GM23248 (cell line): ENCODE results near the gene SEC31B.

Source experiments
- EZH2 ChIP-seq: fragments of 200-600 bp; sonication (generic); IDR thresholded peaks from 2 replicates; pipeline ENCODE4 v1.6.1; 2018; ENCODE audit warnings: antibody characterized with exemption, mild to moderate bottlenecking; ENCODE audit not compliant: insufficient read depth, poor library complexity, severe bottlenecking
- EZH2phosphoT487 ChIP-seq: fragments of 200-600 bp; sonication (generic); IDR thresholded peaks from 2 replicates; pipeline ENCODE4 v1.6.1; 2018; ENCODE audit warnings: antibody characterized with exemption, moderate library complexity, mild to moderate bottlenecking, low read depth; ENCODE audit not compliant: insufficient read depth

- TF ChIP-seq EZH2, result no peak
- no peak for TF ChIP-seq EZH2phosphoT487
Measured at GRCh38 chr10:100502926-100503494, 16.7 kb downstream of the SEC31B start.
